T47D (cell line): ENCODE data around the gene EREG.

Experiments
- DNase-seq, 2 experiments: peaks; one replicate each; pipeline versions ENCODE4 v3.0.0 to v3.0.0-alpha.2; 2011 to 2012; ENCODE audit warnings: low read depth in 1 of 2, low spot score in 1 of 2
- JUND ChIP-seq: IDR thresholded peaks from 2 replicates; pipeline ENCODE4 v1.6.1; 2012; ENCODE audit warnings: low read depth
- in situ Hi-C: cut with HindIII; loops from 2 replicates; pipeline ENCODE4 v1.10.0; 2016; ENCODE audit warnings: low sequenced_read_pairs, low pct_unique_long_range_greater_than_20kb

Gene EREG

DNA sequence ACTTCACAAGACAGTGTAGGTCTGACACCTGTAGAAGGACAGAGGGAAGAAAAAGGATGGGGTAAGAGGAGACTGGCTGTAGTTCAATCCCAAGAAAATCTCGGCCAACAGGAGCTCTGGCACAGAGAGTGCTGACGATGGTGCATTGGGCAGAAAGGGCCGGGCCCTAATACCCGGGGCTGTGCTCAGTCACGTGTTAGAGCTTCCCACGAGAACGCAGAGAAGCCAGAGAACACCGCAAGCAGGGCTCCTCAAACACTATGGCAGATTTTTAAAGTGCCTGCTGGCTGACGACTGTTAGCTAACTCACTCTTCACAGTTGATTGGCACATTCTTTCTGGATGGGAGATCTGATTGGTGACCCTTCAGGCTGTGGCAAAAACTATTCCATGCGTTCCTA lies 35.5 kb downstream of the EREG start:
- no peak for DNase-seq
- no peak for TF ChIP-seq JUND
- in situ Hi-C loops = no loop called here

DNA sequence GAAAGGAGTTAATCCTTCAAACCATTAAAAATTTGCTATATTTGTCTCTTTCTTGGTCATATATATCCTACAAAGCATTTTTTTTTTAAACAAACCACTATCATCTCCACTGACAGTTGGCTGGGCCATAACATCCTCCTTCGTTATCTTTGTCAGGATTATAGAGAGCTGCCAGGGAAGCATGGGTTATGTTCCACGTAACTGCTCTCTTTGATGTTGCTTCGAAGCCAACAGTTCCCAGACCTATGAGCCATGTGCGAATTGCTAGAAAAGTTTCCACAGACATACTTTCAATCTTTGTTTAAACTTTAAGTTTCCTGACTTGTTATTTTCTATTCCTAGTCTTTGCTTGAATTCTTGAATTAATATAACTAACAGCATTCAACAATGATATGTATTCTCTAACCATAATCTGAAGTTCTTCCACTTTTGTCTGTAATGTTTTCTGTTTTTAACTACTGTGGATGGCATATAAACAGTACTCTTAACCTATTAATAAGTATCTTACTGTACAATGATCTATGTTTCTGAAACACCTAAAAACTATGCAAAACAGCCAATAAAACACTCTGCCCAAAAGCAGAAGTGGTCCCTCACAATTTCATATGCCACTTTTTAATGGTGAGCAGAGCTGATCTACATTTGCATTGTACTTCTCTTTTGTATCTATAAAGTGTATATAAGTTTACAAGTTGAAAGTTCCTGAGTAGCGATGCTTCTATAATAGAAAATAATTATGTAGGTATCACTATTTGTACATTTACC lies 37.9 kb downstream of the EREG start:
- TF ChIP-seq JUND = no peak
- DNase-seq = no peak
- in situ Hi-C loops = no loop called here

- TF ChIP-seq JUND = no peak
- DNase-seq = no peak
- in situ Hi-C loops = no loop called here
Measured at GRCh38 chr4:74407891-74408290, 42.9 kb downstream of the EREG start.

GRCh38 chr4:74408639-74409038 lies 43.7 kb downstream of the EREG start:
- no peak for TF ChIP-seq JUND
- in situ Hi-C loops = no loop called here
- DNase-seq = no peak

- in situ Hi-C loops = no loop called here
- DNase-seq = peak in 1 of 2 experiments; percentile 36
- no peak for TF ChIP-seq JUND
Measured at GRCh38 chr4:74410272-74410671, 45.3 kb downstream of the EREG start.

- no peak for TF ChIP-seq JUND
- in situ Hi-C loops = no loop called here
- no peak for DNase-seq
Measured at GRCh38 chr4:74412225-74412624, 47.3 kb downstream of the EREG start.

DNA sequence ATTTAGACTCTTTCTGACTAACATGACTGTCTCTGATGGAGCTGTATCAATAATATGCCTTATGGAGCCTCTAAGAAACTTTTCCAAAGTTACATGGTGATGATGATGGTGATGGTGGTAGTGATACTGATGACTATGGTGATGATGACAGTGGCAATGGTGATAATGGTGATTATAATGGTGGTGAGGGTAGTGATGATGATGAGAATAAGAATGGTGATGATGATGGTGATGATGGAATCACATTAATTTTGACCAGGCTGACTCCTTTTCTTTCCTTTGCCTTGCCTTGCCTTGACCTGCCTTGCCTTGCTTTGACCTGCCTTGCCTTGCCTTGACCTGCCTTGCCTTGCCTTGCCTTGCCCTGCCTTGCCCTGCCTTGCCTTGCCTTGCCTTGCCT lies 48.3 kb downstream of the EREG start:
- DNase-seq = no peak
- no peak for TF ChIP-seq JUND
- in situ Hi-C loops = no loop called here

DNA sequence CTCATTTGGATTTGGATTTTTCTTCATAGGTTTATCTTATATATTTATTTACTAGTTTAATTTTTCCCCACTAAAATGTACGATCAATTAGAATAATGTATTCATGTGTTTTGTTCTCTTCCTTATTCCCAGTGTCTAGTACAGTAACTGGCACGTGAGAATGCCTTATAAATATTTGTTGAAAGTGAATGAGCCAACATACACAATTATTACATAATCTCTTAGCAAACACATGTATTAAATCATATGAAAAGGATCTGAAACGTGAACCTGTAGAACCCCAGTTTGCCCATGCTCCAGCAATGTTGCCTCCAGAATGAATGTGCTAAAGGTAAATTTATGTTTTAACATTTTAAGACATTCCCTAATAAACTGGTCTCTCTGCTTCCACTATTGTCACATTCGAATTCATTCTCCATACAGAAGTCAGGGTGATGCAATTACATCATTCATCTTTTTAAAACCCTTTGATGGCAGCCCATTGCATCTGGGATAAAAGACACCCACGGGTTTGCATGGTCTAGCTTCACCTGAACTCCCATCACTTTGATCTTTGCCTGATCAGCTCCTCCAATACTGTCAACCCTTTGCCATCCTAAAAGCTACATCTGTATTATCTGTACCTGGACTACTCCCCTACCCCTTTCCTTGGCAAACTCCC lies 49.3 kb downstream of the EREG start:
- in situ Hi-C loops = no loop called here
- peak in 1 of 2 experiments; percentile 24 for DNase-seq
- no peak for TF ChIP-seq JUND

GRCh38 chr4:74415602-74416300 lies 50.8 kb downstream of the EREG start:
- DNase-seq = no peak
- no peak for TF ChIP-seq JUND
- in situ Hi-C loops = no loop called here

DNA sequence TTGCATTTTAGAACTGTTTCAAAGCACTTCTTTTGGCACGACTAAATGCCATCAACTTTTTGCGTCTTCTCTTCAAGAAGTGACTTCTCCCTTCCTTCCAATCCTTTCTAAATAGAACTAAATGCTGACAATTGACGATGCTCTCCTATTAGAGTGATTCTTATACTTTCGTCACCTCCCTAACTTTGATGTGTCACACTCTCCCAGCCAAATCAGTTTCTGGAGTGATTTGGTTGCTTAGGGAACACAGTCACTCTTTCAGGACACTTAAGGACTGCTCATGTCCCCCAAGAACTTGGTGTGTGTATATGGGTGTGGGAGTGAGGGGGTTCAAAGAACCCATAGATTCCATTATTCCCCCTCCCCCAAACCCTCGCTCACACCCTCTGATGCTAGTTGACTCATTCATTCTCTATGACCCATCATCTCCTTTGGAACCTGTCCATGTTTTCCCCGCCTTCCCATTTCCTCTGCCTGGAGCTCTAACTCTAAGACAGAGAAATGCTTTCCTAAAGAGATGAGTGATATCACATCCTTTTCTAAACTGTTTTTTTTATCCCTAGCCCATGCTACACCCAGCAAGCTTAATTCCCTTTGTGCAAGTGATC lies 53.2 kb downstream of the EREG start:
- in situ Hi-C loops = no loop called here
- DNase-seq = no peak
- TF ChIP-seq JUND = no peak

DNA sequence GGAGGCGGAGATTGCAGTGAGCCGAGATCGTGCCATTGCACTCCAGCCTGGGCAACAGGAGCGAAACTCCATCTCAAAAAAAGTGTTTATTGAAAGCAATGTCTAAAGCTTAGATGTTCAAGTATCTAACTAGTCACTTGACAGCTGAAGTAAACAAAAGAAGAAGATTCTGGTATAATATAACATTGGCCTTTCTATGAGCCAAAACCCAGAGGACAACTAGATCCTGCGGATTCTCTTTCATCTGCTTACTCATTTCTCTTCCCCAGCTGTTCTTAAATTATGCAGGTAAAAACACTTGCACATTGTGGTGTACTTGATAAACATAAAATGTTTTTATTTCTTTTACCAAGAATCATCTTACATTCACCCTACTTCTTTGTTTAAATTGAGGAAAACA lies 55.9 kb downstream of the EREG start:
- no peak for TF ChIP-seq JUND
- no peak for DNase-seq
- in situ Hi-C loops = no loop called here

DNA sequence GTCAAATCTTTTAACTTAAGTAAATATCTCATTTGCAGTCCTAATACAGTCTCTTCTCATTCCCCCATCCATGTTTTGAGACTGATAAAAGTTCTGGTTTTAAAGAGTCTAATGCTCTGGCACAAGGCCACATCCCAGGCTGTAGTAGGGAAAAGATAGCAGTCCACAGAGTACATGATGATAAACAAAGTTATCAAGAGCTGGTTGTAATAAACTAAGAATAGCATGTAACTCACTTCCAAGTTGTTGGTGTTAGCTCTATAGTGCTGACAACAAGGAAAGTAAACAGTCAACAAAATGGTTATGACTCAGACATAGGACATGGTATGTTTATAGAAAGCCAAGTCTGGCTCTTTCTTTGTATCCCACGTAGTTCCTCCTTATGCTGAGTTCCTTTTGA lies 58.2 kb downstream of the EREG start:
- DNase-seq = no peak
- in situ Hi-C loops = no loop called here
- no peak for TF ChIP-seq JUND

- in situ Hi-C loops = no loop called here
Measured at GRCh38 chr4:74424111-74424510, 59.2 kb downstream of the EREG start.

More at GRCh38 chr4:74424111-74424510, 59.2 kb downstream of the EREG start:
- no peak for DNase-seq
- TF ChIP-seq JUND = no peak
